ENCODE results near the gene CHURC1.

CHURC1 gene

DNA sequence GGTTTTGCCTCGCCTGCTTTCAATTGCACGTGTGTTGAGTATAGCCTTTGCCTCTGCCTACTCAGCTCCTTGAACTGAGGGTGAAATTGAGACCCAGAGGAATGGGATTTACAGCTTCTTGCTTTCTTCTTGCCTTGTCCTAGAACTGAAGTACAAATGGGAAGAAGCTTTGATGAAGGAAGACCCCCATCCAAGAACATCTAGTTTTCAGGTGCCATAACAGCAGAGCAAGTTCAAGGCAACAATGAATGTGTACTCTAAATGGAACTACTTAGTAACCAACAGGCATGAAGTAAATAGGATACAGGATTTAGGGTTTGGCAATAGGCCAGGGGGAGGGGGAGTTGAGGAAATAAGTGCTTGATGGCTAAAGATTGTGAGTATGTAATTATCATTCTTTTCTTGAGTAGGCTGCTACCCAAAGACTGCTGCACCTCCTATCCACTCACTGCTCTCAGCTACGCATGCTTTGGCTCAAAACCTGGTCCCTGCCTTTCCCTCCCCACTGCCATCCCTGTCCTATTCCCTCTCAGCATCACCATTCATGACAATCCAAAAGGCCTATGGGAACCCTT lies 26.2 kb downstream of the CHURC1 start:
- TF ChIP-seq FOXP2 (optimal IDR thresholded peaks at IDR 0.05; ENCODE audit: borderline replicate concordance, extremely low read depth, extremely low read length, insufficient read depth) (no peak), SIN3A (IDR thresholded peaks at IDR 0.05; ENCODE audit: borderline replicate concordance, insufficient read depth, low read length) (no peak), POLR2AphosphoS5 (IDR thresholded peaks at IDR 0.05; ENCODE audit: low read depth, low read length) (no peak), TAF1 (IDR thresholded peaks at IDR 0.05; ENCODE audit: borderline replicate concordance, insufficient read depth, low read length) (no peak)
- TF ChIP-seq, protein P1, sequence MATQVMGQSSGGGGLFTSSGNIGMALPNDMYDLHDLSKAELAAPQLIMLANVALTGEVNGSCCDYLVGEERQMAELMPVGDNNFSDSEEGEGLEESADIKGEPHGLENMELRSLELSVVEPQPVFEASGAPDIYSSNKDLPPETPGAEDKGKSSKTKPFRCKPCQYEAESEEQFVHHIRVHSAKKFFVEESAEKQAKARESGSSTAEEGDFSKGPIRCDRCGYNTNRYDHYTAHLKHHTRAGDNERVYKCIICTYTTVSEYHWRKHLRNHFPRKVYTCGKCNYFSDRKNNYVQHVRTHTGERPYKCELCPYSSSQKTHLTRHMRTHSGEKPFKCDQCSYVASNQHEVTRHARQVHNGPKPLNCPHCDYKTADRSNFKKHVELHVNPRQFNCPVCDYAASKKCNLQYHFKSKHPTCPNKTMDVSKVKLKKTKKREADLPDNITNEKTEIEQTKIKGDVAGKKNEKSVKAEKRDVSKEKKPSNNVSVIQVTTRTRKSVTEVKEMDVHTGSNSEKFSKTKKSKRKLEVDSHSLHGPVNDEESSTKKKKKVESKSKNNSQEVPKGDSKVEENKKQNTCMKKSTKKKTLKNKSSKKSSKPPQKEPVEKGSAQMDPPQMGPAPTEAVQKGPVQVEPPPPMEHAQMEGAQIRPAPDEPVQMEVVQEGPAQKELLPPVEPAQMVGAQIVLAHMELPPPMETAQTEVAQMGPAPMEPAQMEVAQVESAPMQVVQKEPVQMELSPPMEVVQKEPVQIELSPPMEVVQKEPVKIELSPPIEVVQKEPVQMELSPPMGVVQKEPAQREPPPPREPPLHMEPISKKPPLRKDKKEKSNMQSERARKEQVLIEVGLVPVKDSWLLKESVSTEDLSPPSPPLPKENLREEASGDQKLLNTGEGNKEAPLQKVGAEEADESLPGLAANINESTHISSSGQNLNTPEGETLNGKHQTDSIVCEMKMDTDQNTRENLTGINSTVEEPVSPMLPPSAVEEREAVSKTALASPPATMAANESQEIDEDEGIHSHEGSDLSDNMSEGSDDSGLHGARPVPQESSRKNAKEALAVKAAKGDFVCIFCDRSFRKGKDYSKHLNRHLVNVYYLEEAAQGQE (IDR thresholded peaks at IDR 0.05; ENCODE audit: insufficient read depth in 1 of 2, low read depth in 2 of 2, low read length in 2 of 2), result no peak

DNA sequence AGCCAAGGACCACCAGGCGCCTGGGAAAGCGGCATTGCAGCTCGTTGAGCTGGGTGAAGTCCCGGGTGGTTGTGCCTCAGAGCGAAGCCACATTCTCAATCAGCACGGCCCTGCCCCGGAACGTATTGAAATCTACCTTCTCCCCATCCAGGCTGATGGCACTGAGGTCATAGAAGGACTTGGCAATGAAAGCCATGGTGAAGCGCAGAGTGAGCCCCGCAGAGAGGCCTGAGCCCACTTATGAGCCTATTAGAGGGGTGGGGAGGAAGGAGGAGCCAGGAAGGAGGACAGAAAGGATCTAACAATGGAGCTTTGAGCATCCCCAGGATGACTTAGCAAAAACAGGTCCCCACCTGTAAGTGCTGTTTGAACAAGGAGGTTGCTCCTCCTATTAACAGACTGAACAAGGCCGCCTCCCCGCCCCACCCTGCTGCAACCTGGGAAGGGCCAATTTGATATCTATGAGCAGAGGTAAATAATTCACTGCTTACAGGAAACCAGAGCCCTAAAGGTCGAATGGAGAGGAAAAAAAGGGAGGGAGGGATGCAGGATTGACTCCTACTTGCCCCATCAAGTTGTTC lies 28.4 kb downstream of the CHURC1 start, which contains the start of gene GPX2:
TSS of gene GPX2 (minus strand) at position 215 of the 581 bp plus-strand sequence. CDS start at position 196, 19 bp downstream.
- TF ChIP-seq TAF1 (IDR thresholded peaks at IDR 0.05; ENCODE audit: borderline replicate concordance, insufficient read depth, low read length), result no peak
- TF ChIP-seq FOXP2 (optimal IDR thresholded peaks at IDR 0.05; ENCODE audit: borderline replicate concordance, extremely low read depth, extremely low read length, insufficient read depth), result no peak
- TF ChIP-seq, protein P1 (IDR thresholded peaks at IDR 0.05; ENCODE audit: insufficient read depth in 1 of 2, low read depth in 2 of 2, low read length in 2 of 2), result no peak

DNA sequence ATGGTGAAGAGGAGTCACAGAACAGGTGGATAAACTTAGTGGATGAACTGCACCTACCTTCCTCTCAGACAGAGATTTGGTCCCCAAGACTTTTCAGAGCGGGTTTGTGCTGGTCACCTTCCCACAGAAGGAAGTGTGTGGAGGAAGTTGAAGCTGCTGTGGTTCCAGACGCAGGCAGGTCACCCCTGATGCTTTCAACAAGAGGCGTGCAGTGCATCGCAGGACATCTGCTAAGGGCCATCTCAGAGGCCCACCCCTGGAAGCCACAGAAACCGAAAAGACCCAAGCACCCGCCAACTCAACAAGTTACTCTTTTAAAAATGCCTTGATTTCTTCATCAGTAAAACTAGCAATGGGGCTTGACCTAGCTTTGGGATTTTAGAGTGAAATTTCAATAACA lies 29.3 kb downstream of the CHURC1 start:
- no peak for TF ChIP-seq SIN3A (IDR thresholded peaks at IDR 0.05; ENCODE audit: borderline replicate concordance, insufficient read depth, low read length)
- TF ChIP-seq POLR2AphosphoS5 (IDR thresholded peaks at IDR 0.05; ENCODE audit: low read depth, low read length), result no peak
- TF ChIP-seq FOXP2 (optimal IDR thresholded peaks at IDR 0.05; ENCODE audit: borderline replicate concordance, extremely low read depth, extremely low read length, insufficient read depth), result no peak
- no peak for TF ChIP-seq TAF1 (IDR thresholded peaks at IDR 0.05; ENCODE audit: borderline replicate concordance, insufficient read depth, low read length)
- TF ChIP-seq, protein P1 (IDR thresholded peaks at IDR 0.05; ENCODE audit: insufficient read depth in 1 of 2, low read depth in 2 of 2, low read length in 2 of 2), result no peak

DNA sequence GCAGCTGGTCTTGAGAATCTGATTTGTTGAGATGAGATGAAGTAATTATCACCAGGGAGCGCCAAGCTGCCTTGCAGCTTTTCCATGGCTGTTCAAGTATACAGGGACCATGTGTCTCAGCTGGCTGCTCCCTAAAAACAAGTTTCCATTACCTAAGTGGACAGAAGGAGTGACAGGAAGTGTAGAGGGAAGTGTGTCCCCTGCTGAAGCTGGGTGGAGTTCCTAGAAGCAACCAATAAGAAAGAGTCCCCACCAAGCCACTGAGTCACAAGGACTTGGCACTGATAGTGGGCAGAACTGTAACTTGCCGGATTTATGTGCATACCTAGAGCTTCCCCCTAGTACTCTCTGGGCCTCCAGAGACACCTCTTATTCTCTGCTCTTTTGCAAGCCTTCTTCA lies 29.8 kb downstream of the CHURC1 start:
- no peak for TF ChIP-seq TAF1 (IDR thresholded peaks at IDR 0.05; ENCODE audit: borderline replicate concordance, insufficient read depth, low read length)
- TF ChIP-seq FOXP2 (optimal IDR thresholded peaks at IDR 0.05; ENCODE audit: borderline replicate concordance, extremely low read depth, extremely low read length, insufficient read depth), result no peak
- TF ChIP-seq POLR2AphosphoS5 (IDR thresholded peaks at IDR 0.05; ENCODE audit: low read depth, low read length), result no peak
- TF ChIP-seq, protein P1 (IDR thresholded peaks at IDR 0.05; ENCODE audit: insufficient read depth in 1 of 2, low read depth in 2 of 2, low read length in 2 of 2), result no peak
- no peak for TF ChIP-seq SIN3A (IDR thresholded peaks at IDR 0.05; ENCODE audit: borderline replicate concordance, insufficient read depth, low read length)

Data from PFSK-1 (cell line).